Caco-2 (cell line): ENCODE data around the gene TAGAP. TPM values are rescaled to one million over a fixed set of nuclear protein-coding genes. Genes with fewer than 3 reads are reported as not detected.
"Not testable (repeated sequence)": the region's sequence is repeated elsewhere in the genome, so short reads cannot be mapped to it uniquely, and the experiment has no call there.

Experiments
- BruUV-seq: library from RNA; stranded (reverse); fragments of 400-500 nt; replicated peaks from 2 replicates; lab custom pipeline; 2021; lab: Mats Ljungman, UMichigan
- CTCF ChIA-PET: fragments of 300-600 bp; sonication (Branson Sonifier 250); formaldehyde crosslinking; loops from one replicate; lab custom pipeline; 2022; ENCODE audit warnings: antibody characterized with exemption; lab: Charles Lee
- POLR2A ChIA-PET: fragments of 300-600 bp; sonication (Branson Sonifier 250); formaldehyde crosslinking; loops from one replicate; lab custom pipeline; 2022; ENCODE audit warnings: antibody characterized with exemption; lab: Charles Lee
- DNase-seq, 2 experiments: peaks; one replicate each; pipeline versions ENCODE4 v3.0.0 to v3.0.0-alpha.2; 2020 to 2022
- H3K27me3 ChIP-seq: replicated peaks from 2 replicates; pipeline ENCODE4 v1.6.0; 2011; ENCODE audit warnings: low read length; ENCODE audit not compliant: control insufficient read depth, insufficient read depth
- H3K36me3 ChIP-seq: 2 replicates; pipeline ENCODE4 v1.5.1; 2011; ENCODE audit warnings: low read length; ENCODE audit not compliant: control insufficient read depth, insufficient read depth
- H3K4me1 ChIP-seq: fragments of 250-450 bp; sonication (Bioruptor Pico); 2 replicates; pipeline ENCODE4 v1.5.1; 2020; ENCODE audit warnings: mild to moderate bottlenecking
- H3K4me3 ChIP-seq: 2 replicates; pipeline ENCODE4 v1.5.1; 2011; ENCODE audit warnings: low read depth, mild to moderate bottlenecking, control low read depth, low read length
- H3K9me3 ChIP-seq: fragments of 250-450 bp; sonication (Bioruptor Pico); 2 replicates; pipeline ENCODE4 v1.5.1; 2020; ENCODE audit warnings: mild to moderate bottlenecking, moderate library complexity
- H3K27ac Mint-ChIP-seq: one replicate; pipeline ENCODE4 v1.8.0; 2022; ENCODE audit warnings: mixed read lengths; ENCODE audit not compliant: unreplicated experiment
- H3K27me3 Mint-ChIP-seq: one replicate; pipeline ENCODE4 v1.8.0; 2022; ENCODE audit warnings: mixed read lengths; ENCODE audit not compliant: insufficient read depth, unreplicated experiment
- H3K36me3 Mint-ChIP-seq: one replicate; pipeline ENCODE4 v1.8.0; 2022; ENCODE audit warnings: mild to moderate bottlenecking, mixed read lengths; ENCODE audit not compliant: insufficient read depth, unreplicated experiment
- H3K4me1 Mint-ChIP-seq: one replicate; pipeline ENCODE4 v1.8.0; 2022; ENCODE audit warnings: low read depth, mixed read lengths; ENCODE audit not compliant: unreplicated experiment
- H3K4me3 Mint-ChIP-seq: one replicate; pipeline ENCODE4 v1.8.0; 2022; ENCODE audit warnings: mild to moderate bottlenecking, moderate library complexity, mixed read lengths; ENCODE audit not compliant: unreplicated experiment
- H3K9me3 Mint-ChIP-seq: one replicate; pipeline ENCODE4 v1.8.0; 2022; ENCODE audit warnings: mixed read lengths; ENCODE audit not compliant: unreplicated experiment
- CTCF ChIP-seq, 2 experiments: fragments of 200-600 bp in 1 of 2; IDR thresholded peaks; 1 replicate in 1 of 2; 2 replicates in 1 of 2; pipeline versions ENCODE4 v1.5.1 to v1.8.0; 2011 to 2022; ENCODE audit warnings: antibody characterized with exemption in 1 of 2, control low read depth in 1 of 2, inconsistent platforms in 1 of 2, low read depth in 1 of 2, low read length in 1 of 2, mild to moderate bottlenecking in 1 of 2, moderate library complexity in 1 of 2; ENCODE audit not compliant: insufficient read depth in 1 of 2, severe bottlenecking in 1 of 2, unreplicated experiment in 1 of 2
- intact Hi-C: fragments of 100-400 bp; cut with micrococcal nuclease; formaldehyde crosslinking; loops from one replicate; pipeline ENCODE4 v1.10.0; 2022; ENCODE audit not compliant: unreplicated experiment
- total RNA-seq: library from RNA; stranded (reverse); gene quantifications from 2 replicates; pipeline ENCODE4 v1.2.3, GENCODE V29; 2022

TAGAP gene
- total RNA-seq, 1 experiment from 2014 or later: not detected

DNA sequence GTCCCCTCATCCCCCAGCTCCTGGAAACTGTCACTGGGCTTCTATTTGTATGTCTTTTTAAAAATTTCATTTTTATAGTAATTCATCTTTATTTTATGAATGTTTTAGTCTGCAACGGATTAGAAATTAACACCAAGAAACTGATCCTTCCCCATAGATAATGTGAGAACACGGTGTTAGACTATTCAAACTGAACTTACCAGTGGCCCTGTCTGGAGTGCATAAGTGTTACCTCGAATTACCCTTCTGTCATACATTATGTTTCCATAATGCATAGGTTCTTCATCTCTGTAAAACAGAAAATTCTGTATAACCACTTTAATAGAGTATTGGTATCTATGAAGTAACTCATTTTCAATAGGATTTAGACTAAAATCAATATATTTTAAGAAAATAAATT is 51.2 kb downstream of the TAGAP start:
- BruUV-seq: no TSS peak
- Mint-ChIP-seq H3K9me3 (peaks cover 3% of the 10 kb centered on the region), H3K4me3 (no peak overlapping the region), H3K4me1 (peaks cover 6% of the 10 kb centered on the region), H3K36me3 (no peaks in the 10 kb centered on the region), H3K27ac (no peak overlapping the region), H3K27me3 (no peaks in the 10 kb centered on the region)
- CTCF ChIA-PET: no interaction called here
- H3K27me3 ChIP-seq: no peaks in the 10 kb centered on the region
- DNase-seq: no peak
- intact Hi-C loops: no loop called here
- no peaks in the 10 kb centered on the region for H3K36me3 ChIP-seq
- H3K4me1 ChIP-seq: no peaks in the 10 kb centered on the region
- no peak for TF ChIP-seq CTCF (IDR thresholded peaks at IDR 0.05; ENCODE audit: insufficient read depth in 1 of 2, low read depth in 1 of 2, low read length in 1 of 2, severe bottlenecking in 1 of 2, unreplicated experiment in 1 of 2)
- H3K9me3 ChIP-seq: peaks cover 4% of the 10 kb centered on the region; the same call in 1 of the 2 replicates
- no peak overlapping the region for H3K4me3 ChIP-seq
- POLR2A ChIA-PET: no interaction called here

GRCh38 chr6:158991017-158991723 is 53.6 kb downstream of the TAGAP start:
- H3K4me3 Mint-ChIP-seq: no peak overlapping the region
- no peaks in the 10 kb centered on the region for H3K36me3 ChIP-seq
- no peaks in the 10 kb centered on the region for H3K27me3 ChIP-seq
- no peak for TF ChIP-seq CTCF (IDR thresholded peaks at IDR 0.05; ENCODE audit: insufficient read depth in 1 of 2, low read depth in 1 of 2, low read length in 1 of 2, severe bottlenecking in 1 of 2, unreplicated experiment in 1 of 2)
- DNase-seq: no peak
- BruUV-seq: no TSS peak
- intact Hi-C loops: no loop called here
- H3K4me1 Mint-ChIP-seq: peaks cover 6% of the 10 kb centered on the region
- no peaks in the 10 kb centered on the region for H3K4me1 ChIP-seq
- peaks cover 5% of the 10 kb centered on the region; the same call in 1 of the 2 replicates for H3K9me3 ChIP-seq
- H3K9me3 Mint-ChIP-seq: peaks cover 10% of the 10 kb centered on the region
- H3K36me3 Mint-ChIP-seq: no peaks in the 10 kb centered on the region
- ChIA-PET CTCF (no interaction called here), POLR2A (no interaction called here)
- no peaks in the 10 kb centered on the region for H3K27me3 Mint-ChIP-seq
- H3K27ac Mint-ChIP-seq: no peak overlapping the region
- H3K4me3 ChIP-seq: no peak overlapping the region

DNA sequence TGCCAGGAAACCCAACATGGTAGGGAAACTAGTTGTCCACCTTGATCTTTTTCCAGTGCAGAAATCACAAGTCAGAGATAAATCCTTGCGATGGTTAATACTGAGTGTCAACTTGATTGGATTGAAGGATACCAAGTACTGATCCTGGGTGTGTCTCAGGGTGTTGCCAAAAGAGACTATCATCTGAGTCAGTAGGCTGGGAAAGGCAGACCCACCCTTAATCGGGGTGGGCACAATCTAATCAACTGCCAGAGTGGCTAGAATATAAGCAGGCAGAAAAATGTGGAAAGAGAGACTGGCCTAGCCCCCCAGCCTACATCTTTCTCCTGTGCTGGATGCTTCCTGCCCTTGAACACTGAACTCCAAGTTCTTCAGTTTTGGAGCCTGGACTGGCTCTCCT is 55.1 kb downstream of the TAGAP start:
- H3K36me3 Mint-ChIP-seq, H3K4me3 ChIP-seq, H3K27me3 Mint-ChIP-seq, H3K27ac Mint-ChIP-seq, H3K4me1 Mint-ChIP-seq, DNase-seq, H3K36me3 ChIP-seq, H3K4me3 Mint-ChIP-seq, BruUV-seq, H3K27me3 ChIP-seq, CTCF ChIA-PET, H3K4me1 ChIP-seq, H3K9me3 Mint-ChIP-seq, POLR2A ChIA-PET, intact Hi-C loops, H3K9me3 ChIP-seq: not testable (repeated sequence)
